Raji (cell line): Measurements from ENCODE around the gene ZNF148.

Experiments
- POLR2A ChIP-seq: IDR thresholded peaks from 2 replicates; pipeline ENCODE4 v1.6.1; 2011; ENCODE audit warnings: low read depth, low read length, control low read depth; ENCODE audit not compliant: insufficient read depth

The ZNF148 gene

GRCh38 chr3:125188955-125189354, 186.2 kb downstream of the ZNF148 start:
- no peak for TF ChIP-seq POLR2A

GRCh38 chr3:125187599-125187910, 187.6 kb downstream of the ZNF148 start:
- no peak for TF ChIP-seq POLR2A

GRCh38 chr3:125186800-125187598, 188.1 kb downstream of the ZNF148 start:
- no peak for TF ChIP-seq POLR2A

- no peak for TF ChIP-seq POLR2A
Measured at GRCh38 chr3:125186261-125186787, 188.8 kb downstream of the ZNF148 start.

GRCh38 chr3:125185805-125186204, 189.3 kb downstream of the ZNF148 start:
- no peak for TF ChIP-seq POLR2A

DNA sequence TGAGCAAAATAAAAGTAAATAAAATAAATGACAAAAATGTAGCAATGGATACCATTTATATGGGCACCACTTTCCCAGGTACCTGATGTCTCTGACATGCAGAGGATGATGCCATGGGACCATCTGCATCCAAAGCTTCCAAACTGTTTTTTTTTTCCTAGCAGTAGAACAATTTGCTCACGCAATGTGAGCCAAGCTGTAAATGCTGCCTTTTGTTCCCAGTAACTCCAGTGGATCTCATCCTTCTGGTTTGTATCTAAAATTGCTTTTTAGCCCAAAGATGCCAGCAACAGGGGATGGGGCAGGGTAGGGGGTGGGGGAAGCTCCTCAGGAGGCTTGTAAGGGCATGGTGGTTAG, 195.3 kb downstream of the ZNF148 start:
- no peak for TF ChIP-seq POLR2A

DNA sequence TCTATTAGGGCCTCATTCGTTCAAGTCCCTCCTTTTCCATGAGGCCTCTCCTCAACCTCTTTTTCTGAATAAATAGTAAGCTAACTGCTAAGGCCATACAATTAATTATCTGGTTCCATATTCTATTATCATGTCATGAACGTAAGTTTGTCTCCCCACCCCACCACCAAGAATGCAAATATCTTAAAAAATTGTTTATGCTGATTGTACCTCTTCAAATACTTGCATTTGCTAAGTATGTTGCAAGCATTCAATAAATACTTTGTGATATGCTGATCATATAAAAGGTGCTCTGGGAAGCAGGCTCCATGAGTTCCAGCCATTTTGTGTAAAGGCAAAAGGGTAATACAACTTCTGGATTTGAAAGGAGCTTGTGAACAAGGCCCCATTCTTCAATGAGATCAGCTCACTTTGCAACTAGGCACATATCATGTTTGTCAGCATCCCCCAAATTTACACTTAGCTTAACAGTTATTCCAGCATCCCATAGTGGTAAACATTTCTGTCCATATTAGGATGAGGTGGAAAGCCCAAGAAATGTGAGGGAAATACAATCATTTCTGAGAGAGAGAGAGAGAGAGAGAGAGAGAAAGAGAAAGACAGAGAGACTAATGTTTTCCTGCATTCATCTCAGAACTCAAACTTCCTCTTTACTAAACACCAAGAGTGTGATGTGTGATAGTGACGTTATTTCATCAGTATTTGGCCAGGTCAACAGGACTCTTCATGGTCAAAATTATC, 195.8 kb downstream of the ZNF148 start:
- TF ChIP-seq POLR2A: no peak

DNA sequence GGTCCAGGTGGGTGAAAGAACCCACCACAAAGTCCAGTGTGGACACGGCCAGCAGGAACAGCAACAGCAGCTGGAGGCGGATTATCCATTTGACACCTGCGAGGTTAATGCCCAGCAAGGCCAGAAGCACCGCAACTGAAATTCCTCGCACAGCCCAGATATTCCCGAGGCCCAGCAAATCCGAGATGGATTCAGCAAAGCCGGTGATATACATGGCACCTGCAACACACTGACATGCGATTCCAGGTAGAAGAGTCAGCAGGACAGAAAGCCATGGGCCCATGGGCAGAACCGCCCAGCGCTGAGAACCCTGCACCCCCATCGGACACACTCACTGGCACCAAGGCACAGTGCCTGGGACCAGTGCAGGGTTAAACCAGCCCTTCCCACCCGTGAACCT, 197.4 kb downstream of the ZNF148 start:
- TF ChIP-seq POLR2A: no peak
